ENCODE results near the gene ADAM19.

ADAM19 gene

DNA sequence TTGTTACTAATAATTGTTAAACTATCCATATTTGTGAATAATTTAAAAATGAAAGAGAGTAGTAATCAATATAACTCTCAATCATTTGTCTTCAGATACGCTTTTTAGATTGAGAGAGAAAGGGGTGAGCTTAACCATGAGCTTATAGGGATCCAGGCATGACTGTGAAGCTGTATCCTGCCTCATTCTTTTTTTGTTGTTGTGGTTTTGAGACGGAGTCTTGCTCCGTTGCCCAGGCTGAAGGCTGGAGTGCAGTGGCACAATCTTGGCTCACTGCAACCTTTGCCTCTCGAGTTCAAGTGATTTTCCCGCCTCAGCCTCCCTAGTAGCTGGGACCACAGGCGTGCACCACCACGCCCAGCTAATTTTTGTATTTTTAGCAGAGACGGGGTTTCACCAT is 71.5 kb downstream of the ADAM19 start:
- no peak for TF ChIP-seq CTCF (IDR thresholded peaks at IDR 0.05; ENCODE audit: low read depth, low read length, missing control alignments)

DNA sequence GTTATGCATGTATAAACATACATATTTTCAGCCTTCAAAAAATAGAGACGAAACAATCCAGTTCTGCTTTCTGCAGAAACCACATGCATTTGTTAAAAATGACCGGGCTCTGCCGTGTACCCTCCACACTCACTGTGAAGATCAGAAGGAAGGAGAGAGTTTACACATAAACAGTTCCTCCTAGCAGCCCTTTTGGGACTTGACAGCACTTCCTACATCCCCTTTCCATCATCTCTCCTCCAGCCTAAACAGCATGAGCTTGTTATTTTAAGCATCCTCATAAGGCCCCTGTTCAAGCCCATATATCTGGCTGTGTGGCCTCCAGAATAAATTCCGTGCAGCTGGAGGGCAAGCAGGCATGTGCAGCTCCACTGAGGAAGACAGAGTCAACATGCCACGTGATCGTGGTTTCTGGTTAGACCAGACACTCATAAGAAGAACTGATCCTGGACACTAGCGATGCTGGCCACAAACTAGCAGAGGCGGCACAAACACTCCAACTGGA is 73.4 kb downstream of the ADAM19 start:
- TF ChIP-seq CTCF (IDR thresholded peaks at IDR 0.05; ENCODE audit: low read depth, low read length, missing control alignments) = no peak
- no peak overlapping the region for H3K4me3 ChIP-seq (ENCODE audit: low read depth, low read length)
- DNase-seq (ENCODE audit: low read depth) = no peak
- in situ Hi-C loops (cut with HindIII; ENCODE audit: low sequenced_read_pairs) = no loop called here

More for the DNA sequence above, 71.5 kb downstream of the ADAM19 start:
- in situ Hi-C loops (cut with HindIII; ENCODE audit: low sequenced_read_pairs) = no loop called here
- H3K4me3 ChIP-seq (ENCODE audit: low read depth, low read length) = no peak overlapping the region
- no peak for DNase-seq (ENCODE audit: low read depth)

- DNase-seq (ENCODE audit: low read depth) = no peak
- in situ Hi-C loops (cut with HindIII; ENCODE audit: low sequenced_read_pairs) = no loop called here
- no peak for TF ChIP-seq CTCF (IDR thresholded peaks at IDR 0.05; ENCODE audit: low read depth, low read length, missing control alignments)
- no peak overlapping the region for H3K4me3 ChIP-seq (ENCODE audit: low read depth, low read length)
Observed at GRCh38 chr5:157497875-157498611, 77.5 kb downstream of the ADAM19 start.

- no peak overlapping the region for H3K4me3 ChIP-seq (ENCODE audit: low read depth, low read length)
- no peak for TF ChIP-seq CTCF (IDR thresholded peaks at IDR 0.05; ENCODE audit: low read depth, low read length, missing control alignments)
- no peak for DNase-seq (ENCODE audit: low read depth)
- in situ Hi-C loops (cut with HindIII; ENCODE audit: low sequenced_read_pairs) = no loop called here
Observed at GRCh38 chr5:157496864-157497263, 78.7 kb downstream of the ADAM19 start.

GRCh38 chr5:157494178-157494832 is 81.3 kb downstream of the ADAM19 start:
- DNase-seq (ENCODE audit: low read depth) = no peak
- no peak overlapping the region for H3K4me3 ChIP-seq (ENCODE audit: low read depth, low read length)
- in situ Hi-C loops (cut with HindIII; ENCODE audit: low sequenced_read_pairs) = no loop called here
- TF ChIP-seq CTCF (IDR thresholded peaks at IDR 0.05; ENCODE audit: low read depth, low read length, missing control alignments) = no peak

DNA sequence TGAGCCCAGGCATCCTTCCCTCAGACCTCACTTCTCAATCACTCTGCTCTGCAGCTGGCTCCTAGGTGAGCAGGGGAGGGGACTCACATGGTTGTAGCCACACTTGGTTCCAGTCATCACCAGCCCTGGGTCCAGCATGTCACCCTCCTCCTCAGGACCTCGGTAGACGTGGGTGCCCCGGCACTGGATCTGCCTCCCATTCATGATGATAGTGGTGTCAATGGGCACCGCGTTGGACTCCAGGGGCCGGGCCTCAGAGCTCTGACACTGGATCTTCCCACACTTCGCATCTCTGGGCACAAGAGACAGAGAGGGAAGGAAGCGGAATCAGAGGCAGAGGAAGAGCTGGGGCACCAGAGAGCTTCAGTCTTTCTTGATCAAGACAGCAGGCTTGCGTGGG is 82.7 kb downstream of the ADAM19 start:
- no peak overlapping the region for H3K4me3 ChIP-seq (ENCODE audit: low read depth, low read length)
- DNase-seq (ENCODE audit: low read depth) = no peak
- in situ Hi-C loops (cut with HindIII; ENCODE audit: low sequenced_read_pairs) = no loop called here
- no peak for TF ChIP-seq CTCF (IDR thresholded peaks at IDR 0.05; ENCODE audit: low read depth, low read length, missing control alignments)
